Measurements from ENCODE around the gene NPLOC4. TPM values are rescaled to one million over a fixed set of nuclear protein-coding genes. Genes with fewer than 3 reads are reported as not detected.
A peak's percentile ranks its signal among the peaks of the same experiment; 100 is the strongest.

NPLOC4 gene
- total RNA-seq, 3 donors from 2014 or later = 78.4 to 89.5 (median 78.6) TPM

- TF ChIP-seq, protein P1, sequence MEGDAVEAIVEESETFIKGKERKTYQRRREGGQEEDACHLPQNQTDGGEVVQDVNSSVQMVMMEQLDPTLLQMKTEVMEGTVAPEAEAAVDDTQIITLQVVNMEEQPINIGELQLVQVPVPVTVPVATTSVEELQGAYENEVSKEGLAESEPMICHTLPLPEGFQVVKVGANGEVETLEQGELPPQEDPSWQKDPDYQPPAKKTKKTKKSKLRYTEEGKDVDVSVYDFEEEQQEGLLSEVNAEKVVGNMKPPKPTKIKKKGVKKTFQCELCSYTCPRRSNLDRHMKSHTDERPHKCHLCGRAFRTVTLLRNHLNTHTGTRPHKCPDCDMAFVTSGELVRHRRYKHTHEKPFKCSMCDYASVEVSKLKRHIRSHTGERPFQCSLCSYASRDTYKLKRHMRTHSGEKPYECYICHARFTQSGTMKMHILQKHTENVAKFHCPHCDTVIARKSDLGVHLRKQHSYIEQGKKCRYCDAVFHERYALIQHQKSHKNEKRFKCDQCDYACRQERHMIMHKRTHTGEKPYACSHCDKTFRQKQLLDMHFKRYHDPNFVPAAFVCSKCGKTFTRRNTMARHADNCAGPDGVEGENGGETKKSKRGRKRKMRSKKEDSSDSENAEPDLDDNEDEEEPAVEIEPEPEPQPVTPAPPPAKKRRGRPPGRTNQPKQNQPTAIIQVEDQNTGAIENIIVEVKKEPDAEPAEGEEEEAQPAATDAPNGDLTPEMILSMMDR (IDR thresholded peaks at IDR 0.05) = no peak
- no peak for ATAC-seq
- intact Hi-C loops (cut with DNase I, micrococcal nuclease) = no loop called here
Observed at GRCh38 chr17:81647640-81648012, 10.7 kb upstream of the NPLOC4 start.

GRCh38 chr17:81646869-81647600 lies 10.1 kb upstream of the NPLOC4 start:
- DNase-seq (no peak), ATAC-seq (no peak)
- intact Hi-C loops (cut with DNase I, micrococcal nuclease) = no loop called here
- Histone ChIP-seq H3K9me3 (no peaks in the 10 kb centered on the region), H3K36me3 (ENCODE audit: low read depth) (no peaks in the 10 kb centered on the region), H3K4me3 (no peak overlapping the region), H3K4me1 (ENCODE audit: low read depth) (no peaks in the 10 kb centered on the region)
- TF ChIP-seq, protein P1 (IDR thresholded peaks at IDR 0.05) = no peak

More at GRCh38 chr17:81647640-81648012, 10.7 kb upstream of the NPLOC4 start:
- Histone ChIP-seq H3K9me3 (no peaks in the 10 kb centered on the region), H3K36me3 (ENCODE audit: low read depth) (no peaks in the 10 kb centered on the region), H3K4me1 (ENCODE audit: low read depth) (no peaks in the 10 kb centered on the region), H3K4me3 (no peak overlapping the region)
- no peak for DNase-seq

DNA sequence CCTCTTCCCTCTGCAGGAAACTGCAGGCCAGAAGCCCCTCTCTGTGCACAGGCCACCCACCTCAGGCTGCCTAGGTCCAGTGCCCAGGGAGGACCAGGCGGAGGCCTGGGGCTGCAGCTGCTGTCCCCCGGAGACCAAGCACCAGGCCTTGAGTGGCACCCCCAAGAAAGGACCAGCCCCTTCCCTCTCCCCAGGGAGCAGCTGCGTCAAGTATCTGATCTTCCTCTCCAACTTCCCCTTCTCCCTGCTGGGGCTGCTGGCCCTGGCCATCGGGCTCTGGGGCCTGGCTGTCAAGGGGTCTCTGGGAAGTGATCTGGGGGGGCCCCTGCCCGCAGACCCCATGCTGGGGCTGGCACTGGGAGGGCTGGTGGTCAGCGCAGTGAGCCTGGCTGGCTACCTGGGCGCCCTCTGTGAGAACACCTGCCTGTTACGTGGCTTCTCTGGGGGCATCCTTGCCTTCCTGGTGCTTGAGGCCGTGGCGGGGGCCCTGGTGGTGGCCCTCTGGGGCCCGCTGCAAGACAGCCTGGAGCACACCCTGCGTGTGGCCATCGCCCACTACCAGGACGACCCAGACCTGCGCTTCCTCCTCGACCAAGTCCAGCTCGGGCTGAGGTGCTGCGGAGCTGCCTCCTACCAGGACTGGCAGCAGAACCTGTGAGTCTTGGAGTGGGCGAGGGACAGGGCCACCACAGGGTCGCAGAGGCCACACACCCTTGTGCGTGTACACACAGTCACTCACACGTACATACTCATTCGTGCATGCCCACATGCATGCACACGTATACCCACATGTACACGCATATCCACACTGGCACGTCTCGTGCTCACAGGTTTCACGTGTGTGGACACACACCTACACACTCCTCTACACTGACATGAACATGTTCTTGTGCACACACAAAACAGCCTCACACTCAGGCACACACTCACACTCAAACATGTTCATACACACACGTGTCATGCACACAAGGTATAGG lies 8.4 kb upstream of the NPLOC4 start:
- TF ChIP-seq, protein P1 (IDR thresholded peaks at IDR 0.05) = no peak
- Histone ChIP-seq H3K4me1 (ENCODE audit: low read depth) (no peaks in the 10 kb centered on the region), H3K36me3 (ENCODE audit: low read depth) (no peaks in the 10 kb centered on the region), H3K9me3 (no peaks in the 10 kb centered on the region), H3K4me3 (no peak overlapping the region)
- intact Hi-C loops (cut with DNase I, micrococcal nuclease) = no loop called here
- ATAC-seq = no peak
- DNase-seq = no peak

GRCh38 chr17:81644496-81644895 lies 7.6 kb upstream of the NPLOC4 start:
- no peak overlapping the region for H3K4me3 ChIP-seq
- DNase-seq = no peak
- ATAC-seq = no peak
- intact Hi-C loops (cut with DNase I, micrococcal nuclease) = no loop called here
- TF ChIP-seq, protein P1 (IDR thresholded peaks at IDR 0.05) = no peak
- H3K9me3 ChIP-seq = no peaks in the 10 kb centered on the region
- H3K36me3 ChIP-seq (ENCODE audit: low read depth) = no peaks in the 10 kb centered on the region
- no peaks in the 10 kb centered on the region for H3K4me1 ChIP-seq (ENCODE audit: low read depth)

GRCh38 chr17:81641825-81642489 lies 5.0 kb upstream of the NPLOC4 start:
- H3K9me3 ChIP-seq = no peaks in the 10 kb centered on the region
- no peaks in the 10 kb centered on the region for H3K36me3 ChIP-seq (ENCODE audit: low read depth)
- H3K4me1 ChIP-seq (ENCODE audit: low read depth) = no peaks in the 10 kb centered on the region
- DNase-seq (peak in 1 of 3 donors; percentile 30), ATAC-seq (no peak)
- intact Hi-C loops (cut with DNase I, micrococcal nuclease) = no loop called here
- H3K4me3 ChIP-seq = no peak overlapping the region
- TF ChIP-seq, protein P1 (IDR thresholded peaks at IDR 0.05) = no peak

All from mucosa of descending colon (tissue), 3 donors.